ENCODE data around the gene PARP9.

PARP9 gene

DNA sequence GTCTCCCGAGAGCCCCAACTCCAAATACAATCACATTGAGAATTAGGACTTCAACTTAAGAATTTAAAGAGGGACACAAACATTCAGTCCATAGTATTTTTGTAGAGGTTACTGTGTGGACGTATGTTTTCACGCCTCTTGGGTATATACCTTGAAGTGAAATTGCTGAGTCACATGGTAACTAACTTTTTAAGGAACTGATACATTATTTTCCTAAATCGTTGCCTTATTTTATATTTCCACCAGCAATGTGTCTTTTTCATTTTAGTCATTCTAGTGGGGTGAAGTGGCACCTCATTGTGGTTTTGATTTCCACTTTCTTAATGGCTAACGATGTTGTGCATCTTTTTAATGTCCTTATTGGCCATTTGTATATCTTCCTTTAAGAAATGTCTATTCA, 25.2 kb upstream of the PARP9 start:
- Histone ChIP-seq H3K27ac (ENCODE audit: low read depth, low read length) (no peak overlapping the region), H3K4me1 (ENCODE audit: control insufficient read depth, low read depth, low read length) (no peaks in the 10 kb centered on the region), H3K79me2 (ENCODE audit: control insufficient read depth, insufficient read depth, low read length) (no peaks in the 10 kb centered on the region), H3K23ac (ENCODE audit: low read length) (no peak overlapping the region), H4K5ac (ENCODE audit: low read length) (no peak overlapping the region), H3K4me2 (ENCODE audit: low read length) (no peak overlapping the region), H3K27me3 (ENCODE audit: insufficient read depth, low read length, poor library complexity) (no peaks in the 10 kb centered on the region), H3K36me3 (ENCODE audit: control insufficient read depth, insufficient read depth, low read length) (no peaks in the 10 kb centered on the region), H3K79me1 (ENCODE audit: low read length) (no peaks in the 10 kb centered on the region), H3K4me3 (ENCODE audit: low read length) (no peak overlapping the region), H2BK5ac (ENCODE audit: low read length) (no peak overlapping the region), H3K9ac (ENCODE audit: low read length) (no peak overlapping the region), H3K18ac (ENCODE audit: low read length) (no peak overlapping the region), H2BK120ac (ENCODE audit: low read depth, low read length) (no peak overlapping the region), H2AK5ac (ENCODE audit: low read length) (no peak overlapping the region), H3K4ac (ENCODE audit: low read depth, low read length) (no peak overlapping the region), H2BK15ac (replicated peaks; ENCODE audit: low read depth) (no peak overlapping the region), H4K8ac (ENCODE audit: low read depth, low read length) (no peak overlapping the region), H3K56ac (ENCODE audit: low read length) (no peak overlapping the region)
- no CpG with 5 or more reads among the region's 5 CpGs for WGBS (ENCODE audit: extremely low coverage, insufficient coverage, low lambda C conversion rate)
- no peak for DNase-seq

- Histone ChIP-seq H3K4me1 (ENCODE audit: control insufficient read depth, low read depth, low read length) (no peaks in the 10 kb centered on the region), H3K4me3 (ENCODE audit: low read length) (no peak overlapping the region), H4K8ac (ENCODE audit: low read depth, low read length) (no peak overlapping the region), H3K27ac (ENCODE audit: low read depth, low read length) (no peak overlapping the region), H2BK120ac (ENCODE audit: low read depth, low read length) (no peak overlapping the region), H2AK5ac (ENCODE audit: low read length) (no peak overlapping the region), H3K23ac (ENCODE audit: low read length) (no peak overlapping the region), H3K4me2 (ENCODE audit: low read length) (no peak overlapping the region), H4K5ac (ENCODE audit: low read length) (no peak overlapping the region), H3K79me1 (ENCODE audit: low read length) (no peaks in the 10 kb centered on the region), H2BK15ac (replicated peaks; ENCODE audit: low read depth) (no peak overlapping the region), H3K9ac (ENCODE audit: low read length) (no peak overlapping the region), H3K4ac (ENCODE audit: low read depth, low read length) (no peak overlapping the region), H3K27me3 (ENCODE audit: insufficient read depth, low read length, poor library complexity) (no peaks in the 10 kb centered on the region), H3K18ac (ENCODE audit: low read length) (no peak overlapping the region), H3K79me2 (ENCODE audit: control insufficient read depth, insufficient read depth, low read length) (no peaks in the 10 kb centered on the region), H3K56ac (ENCODE audit: low read length) (no peak overlapping the region), H2BK5ac (ENCODE audit: low read length) (no peak overlapping the region), H3K36me3 (ENCODE audit: control insufficient read depth, insufficient read depth, low read length) (no peaks in the 10 kb centered on the region)
- WGBS (ENCODE audit: extremely low coverage, insufficient coverage, low lambda C conversion rate), result no CpG with 5 or more reads among the region's 2 CpGs
- no peak for DNase-seq
Observed at GRCh38 chr3:122587572-122587971, 23.5 kb upstream of the PARP9 start.

- Histone ChIP-seq H3K4me2 (ENCODE audit: low read length) (no peak overlapping the region), H2AK5ac (ENCODE audit: low read length) (no peak overlapping the region), H3K27ac (ENCODE audit: low read depth, low read length) (no peak overlapping the region), H3K18ac (ENCODE audit: low read length) (no peak overlapping the region), H3K79me2 (ENCODE audit: control insufficient read depth, insufficient read depth, low read length) (no peaks in the 10 kb centered on the region), H3K79me1 (ENCODE audit: low read length) (no peaks in the 10 kb centered on the region), H3K4me1 (ENCODE audit: control insufficient read depth, low read depth, low read length) (no peaks in the 10 kb centered on the region), H2BK15ac (replicated peaks; ENCODE audit: low read depth) (no peak overlapping the region), H3K9ac (ENCODE audit: low read length) (no peak overlapping the region), H3K23ac (ENCODE audit: low read length) (no peak overlapping the region), H2BK120ac (ENCODE audit: low read depth, low read length) (no peak overlapping the region), H4K8ac (ENCODE audit: low read depth, low read length) (no peak overlapping the region), H3K4me3 (ENCODE audit: low read length) (no peak overlapping the region), H3K27me3 (ENCODE audit: insufficient read depth, low read length, poor library complexity) (no peaks in the 10 kb centered on the region), H4K5ac (ENCODE audit: low read length) (no peak overlapping the region), H2BK5ac (ENCODE audit: low read length) (no peak overlapping the region), H3K4ac (ENCODE audit: low read depth, low read length) (no peak overlapping the region), H3K36me3 (ENCODE audit: control insufficient read depth, insufficient read depth, low read length) (no peaks in the 10 kb centered on the region), H3K56ac (ENCODE audit: low read length) (no peak overlapping the region)
- DNase-seq, result no peak
Observed at GRCh38 chr3:122586773-122587485, 22.8 kb upstream of the PARP9 start.

GRCh38 chr3:122586098-122586497, 22.0 kb upstream of the PARP9 start:
- WGBS (ENCODE audit: extremely low coverage, insufficient coverage, low lambda C conversion rate), result no CpG with 5 or more reads among the region's 1 CpG
- H3K9ac ChIP-seq (ENCODE audit: low read length), result no peak overlapping the region
- H2AK5ac ChIP-seq (ENCODE audit: low read length), result no peak overlapping the region
- no peaks in the 10 kb centered on the region for H3K79me2 ChIP-seq (ENCODE audit: control insufficient read depth, insufficient read depth, low read length)
- no peak overlapping the region for H2BK120ac ChIP-seq (ENCODE audit: low read depth, low read length)
- H2BK15ac ChIP-seq (replicated peaks; ENCODE audit: low read depth), result no peak overlapping the region
- H3K23ac ChIP-seq (ENCODE audit: low read length), result no peak overlapping the region
- H4K5ac ChIP-seq (ENCODE audit: low read length), result no peak overlapping the region
- H3K56ac ChIP-seq (ENCODE audit: low read length), result no peak overlapping the region
- H3K27me3 ChIP-seq (ENCODE audit: insufficient read depth, low read length, poor library complexity), result no peaks in the 10 kb centered on the region
- no peak overlapping the region for H3K27ac ChIP-seq (ENCODE audit: low read depth, low read length)
- H3K4ac ChIP-seq (ENCODE audit: low read depth, low read length), result no peak overlapping the region
- H2BK5ac ChIP-seq (ENCODE audit: low read length), result no peak overlapping the region
- H3K4me3 ChIP-seq (ENCODE audit: low read length), result no peak overlapping the region
- no peak overlapping the region for H4K8ac ChIP-seq (ENCODE audit: low read depth, low read length)
- no peak overlapping the region for H3K4me2 ChIP-seq (ENCODE audit: low read length)
- H3K4me1 ChIP-seq (ENCODE audit: control insufficient read depth, low read depth, low read length), result no peaks in the 10 kb centered on the region
- H3K18ac ChIP-seq (ENCODE audit: low read length), result no peak overlapping the region
- no peak for DNase-seq
- no peaks in the 10 kb centered on the region for H3K36me3 ChIP-seq (ENCODE audit: control insufficient read depth, insufficient read depth, low read length)
- no peaks in the 10 kb centered on the region for H3K79me1 ChIP-seq (ENCODE audit: low read length)

DNA sequence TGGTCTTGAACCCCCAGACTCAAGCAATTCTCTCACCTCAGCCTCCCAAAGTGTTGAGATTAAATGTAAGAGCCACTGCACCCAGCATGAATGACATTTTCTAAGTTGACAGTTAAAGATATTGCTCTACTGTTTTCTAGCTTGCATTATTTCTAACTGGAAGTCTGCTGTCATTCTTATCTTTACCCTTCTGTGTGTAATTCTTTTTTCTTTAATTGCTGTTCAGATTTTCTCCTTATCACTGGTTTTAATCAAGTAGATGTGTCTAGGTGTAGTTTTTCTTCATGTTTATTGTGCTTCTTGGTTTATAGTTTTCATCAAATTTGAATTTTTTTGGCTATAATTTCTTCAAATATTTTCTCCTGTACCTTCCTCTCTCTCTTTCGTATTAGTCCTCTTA, 18.3 kb upstream of the PARP9 start:
- H3K56ac ChIP-seq (ENCODE audit: low read length), result no peak overlapping the region
- H3K79me1 ChIP-seq (ENCODE audit: low read length), result no peaks in the 10 kb centered on the region
- no peak overlapping the region for H2BK120ac ChIP-seq (ENCODE audit: low read depth, low read length)
- DNase-seq, result no peak
- WGBS (ENCODE audit: extremely low coverage, insufficient coverage, low lambda C conversion rate), result no CpG with 5 or more reads among the region's 1 CpG
- no peak overlapping the region for H3K27ac ChIP-seq (ENCODE audit: low read depth, low read length)
- H3K9ac ChIP-seq (ENCODE audit: low read length), result no peak overlapping the region
- no peak overlapping the region for H3K4me2 ChIP-seq (ENCODE audit: low read length)
- no peak overlapping the region for H3K4me3 ChIP-seq (ENCODE audit: low read length)
- no peak overlapping the region for H2BK15ac ChIP-seq (replicated peaks; ENCODE audit: low read depth)
- H2BK5ac ChIP-seq (ENCODE audit: low read length), result no peak overlapping the region
- no peak overlapping the region for H4K5ac ChIP-seq (ENCODE audit: low read length)
- no peaks in the 10 kb centered on the region for H3K27me3 ChIP-seq (ENCODE audit: insufficient read depth, low read length, poor library complexity)
- no peak overlapping the region for H3K4ac ChIP-seq (ENCODE audit: low read depth, low read length)
- H2AK5ac ChIP-seq (ENCODE audit: low read length), result no peak overlapping the region
- H3K36me3 ChIP-seq (ENCODE audit: control insufficient read depth, insufficient read depth, low read length), result no peaks in the 10 kb centered on the region
- H3K79me2 ChIP-seq (ENCODE audit: control insufficient read depth, insufficient read depth, low read length), result no peaks in the 10 kb centered on the region
- H3K18ac ChIP-seq (ENCODE audit: low read length), result no peak overlapping the region
- no peak overlapping the region for H4K8ac ChIP-seq (ENCODE audit: low read depth, low read length)
- H3K23ac ChIP-seq (ENCODE audit: low read length), result no peak overlapping the region
- no peaks in the 10 kb centered on the region for H3K4me1 ChIP-seq (ENCODE audit: control insufficient read depth, low read depth, low read length)

DNA sequence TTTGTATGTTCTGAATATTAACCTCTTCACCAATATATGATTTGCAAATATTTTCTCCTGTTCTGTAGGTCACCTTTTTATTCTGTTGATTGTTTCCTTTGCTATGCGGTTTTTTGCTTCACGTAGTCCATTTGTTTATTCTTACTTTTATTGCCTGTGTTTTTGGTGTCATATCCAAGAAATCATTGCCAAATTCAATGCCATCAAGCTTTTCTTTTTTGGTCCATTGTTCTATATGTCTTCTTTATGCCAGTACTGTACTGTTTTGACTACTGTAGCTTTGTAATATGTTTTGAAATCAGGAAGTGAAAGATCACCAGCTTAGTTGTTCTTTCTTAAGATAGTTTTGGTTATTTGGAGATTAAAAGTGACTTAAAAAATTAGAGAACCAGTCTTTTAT, 17.5 kb upstream of the PARP9 start:
- no peak overlapping the region for H3K18ac ChIP-seq (ENCODE audit: low read length)
- no peak overlapping the region for H3K4ac ChIP-seq (ENCODE audit: low read depth, low read length)
- H3K36me3 ChIP-seq (ENCODE audit: control insufficient read depth, insufficient read depth, low read length), result no peaks in the 10 kb centered on the region
- DNase-seq, result no peak
- H3K27ac ChIP-seq (ENCODE audit: low read depth, low read length), result no peak overlapping the region
- no peak overlapping the region for H3K9ac ChIP-seq (ENCODE audit: low read length)
- H3K23ac ChIP-seq (ENCODE audit: low read length), result no peak overlapping the region
- no peak overlapping the region for H3K4me3 ChIP-seq (ENCODE audit: low read length)
- H4K5ac ChIP-seq (ENCODE audit: low read length), result no peak overlapping the region
- no peak overlapping the region for H4K8ac ChIP-seq (ENCODE audit: low read depth, low read length)
- H3K27me3 ChIP-seq (ENCODE audit: insufficient read depth, low read length, poor library complexity), result no peaks in the 10 kb centered on the region
- no peaks in the 10 kb centered on the region for H3K4me1 ChIP-seq (ENCODE audit: control insufficient read depth, low read depth, low read length)
- no peak overlapping the region for H2BK5ac ChIP-seq (ENCODE audit: low read length)
- no peak overlapping the region for H2BK15ac ChIP-seq (replicated peaks; ENCODE audit: low read depth)
- no peak overlapping the region for H3K56ac ChIP-seq (ENCODE audit: low read length)
- no CpG with 5 or more reads among the region's 2 CpGs for WGBS (ENCODE audit: extremely low coverage, insufficient coverage, low lambda C conversion rate)
- H3K4me2 ChIP-seq (ENCODE audit: low read length), result no peak overlapping the region
- no peaks in the 10 kb centered on the region for H3K79me2 ChIP-seq (ENCODE audit: control insufficient read depth, insufficient read depth, low read length)
- no peak overlapping the region for H2AK5ac ChIP-seq (ENCODE audit: low read length)
- H3K79me1 ChIP-seq (ENCODE audit: low read length), result no peaks in the 10 kb centered on the region
- no peak overlapping the region for H2BK120ac ChIP-seq (ENCODE audit: low read depth, low read length)

Data from mesendoderm (in vitro differentiated cells).